HG02938 (cell line): ENCODE results near the gene TFAP2E.

Experiments
- ATAC-seq: cut with Tn5 transposase; IDR thresholded peaks from one replicate; pipeline ENCODE4 v1.9.1; 2021; ENCODE audit warnings: mild to moderate bottlenecking, moderate library complexity; ENCODE audit not compliant: unreplicated experiment

Gene TFAP2E

DNA sequence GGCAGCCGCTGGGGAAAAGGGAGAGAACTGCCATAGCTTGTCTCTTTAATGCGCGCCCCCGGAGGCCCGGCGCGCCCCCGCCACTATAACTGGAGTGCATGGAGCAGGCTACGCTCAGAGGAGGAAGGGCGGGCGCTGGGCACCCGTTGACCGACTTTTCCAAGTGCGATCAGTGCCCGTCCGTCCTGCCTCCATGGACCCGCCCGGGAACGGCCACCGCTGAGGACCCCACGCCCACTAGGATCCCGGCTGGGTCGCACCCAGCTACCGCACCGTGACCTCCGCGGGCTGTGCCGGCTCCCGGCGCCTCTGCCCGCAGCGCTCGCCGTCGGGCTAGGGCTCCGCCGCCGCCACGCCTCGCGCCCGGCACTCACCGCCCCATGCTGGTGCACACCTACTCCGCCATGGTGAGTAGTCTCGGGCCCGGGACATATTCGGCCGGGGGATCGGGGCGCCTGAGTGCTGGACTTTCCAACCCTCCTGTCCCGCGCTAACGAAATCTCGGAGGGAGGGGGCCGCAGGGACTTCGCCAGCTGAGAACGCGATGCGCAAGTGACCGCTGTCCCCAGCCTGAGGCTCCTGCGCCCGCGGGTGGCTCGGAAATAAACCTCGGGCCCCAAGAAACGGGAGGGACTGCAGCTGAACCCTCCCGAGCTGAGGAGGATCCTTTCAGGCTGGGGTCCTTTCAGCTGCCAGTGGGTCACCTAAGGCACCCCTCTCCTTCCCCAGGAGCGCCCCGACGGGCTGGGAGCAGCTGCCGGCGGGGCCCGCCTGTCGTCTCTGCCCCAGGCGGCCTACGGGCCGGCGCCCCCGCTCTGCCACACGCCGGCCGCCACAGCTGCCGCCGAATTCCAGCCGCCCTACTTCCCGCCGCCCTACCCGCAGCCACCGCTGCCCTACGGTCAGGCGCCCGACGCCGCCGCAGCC is at the start of gene TFAP2E:
TSS of gene TFAP2E (plus strand) at position 117 of the 927 bp plus-strand sequence. CDS start at position 381, 264 bp downstream.
- ATAC-seq: no peak

DNA sequence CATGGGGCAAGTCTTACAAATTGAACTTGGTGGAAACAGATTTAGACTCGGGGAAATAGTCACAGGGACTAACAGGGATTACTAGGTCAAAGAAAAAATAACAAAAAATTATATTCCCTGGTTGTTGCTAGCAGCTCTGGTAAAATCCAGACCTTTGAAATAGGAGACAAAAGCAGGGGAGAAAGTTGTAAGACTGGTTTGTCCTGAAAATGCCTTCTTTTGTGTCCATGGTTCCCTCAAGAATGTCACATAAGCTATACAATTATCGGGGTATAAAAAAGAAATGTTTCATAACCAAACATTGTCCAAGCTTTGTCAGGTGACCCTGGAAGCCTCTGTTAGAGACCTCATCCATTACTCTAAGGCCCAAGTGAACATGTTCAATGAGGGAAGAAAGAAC is 49.0 kb upstream of the TFAP2E start:
- no peak for ATAC-seq

DNA sequence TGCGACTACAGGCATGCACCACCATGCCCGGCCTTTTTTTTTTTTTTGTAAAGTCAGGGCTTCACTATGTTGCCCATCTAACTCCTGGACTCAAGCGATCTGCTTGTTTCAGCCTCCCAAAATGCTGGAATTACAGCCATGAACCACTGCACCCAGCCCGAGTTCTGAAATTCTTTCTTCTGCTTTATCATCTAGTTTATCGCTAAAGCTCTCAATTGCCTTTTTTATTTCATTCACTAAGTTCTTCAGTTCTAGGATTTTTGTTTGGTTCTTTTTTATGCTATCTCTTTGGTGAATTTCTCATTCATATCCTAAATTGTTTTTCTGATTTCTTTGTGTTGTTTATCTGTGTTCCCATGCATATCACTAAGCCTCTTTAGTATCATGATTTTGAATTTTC is 42.9 kb upstream of the TFAP2E start:
- ATAC-seq: no peak

DNA sequence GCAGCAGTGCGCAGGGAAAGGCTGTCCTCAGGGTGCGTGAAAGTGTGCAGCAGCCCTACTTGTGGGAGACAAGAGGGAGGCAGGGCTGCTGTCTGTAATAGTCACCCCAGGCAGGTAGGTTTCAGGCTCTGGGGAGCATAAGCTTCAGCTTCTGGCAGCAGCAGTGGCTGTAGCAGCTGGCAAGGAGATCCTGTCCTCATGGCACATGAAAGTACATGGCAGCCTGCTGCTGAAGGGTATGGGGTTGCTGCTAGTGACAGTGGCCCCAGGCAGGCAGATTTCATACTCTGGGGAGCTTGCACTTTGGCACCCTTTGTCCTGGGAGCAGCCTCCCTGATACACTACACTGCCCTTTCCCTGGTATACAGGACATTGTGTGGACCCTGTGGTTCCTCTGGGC is 42.2 kb upstream of the TFAP2E start:
- no peak for ATAC-seq

DNA sequence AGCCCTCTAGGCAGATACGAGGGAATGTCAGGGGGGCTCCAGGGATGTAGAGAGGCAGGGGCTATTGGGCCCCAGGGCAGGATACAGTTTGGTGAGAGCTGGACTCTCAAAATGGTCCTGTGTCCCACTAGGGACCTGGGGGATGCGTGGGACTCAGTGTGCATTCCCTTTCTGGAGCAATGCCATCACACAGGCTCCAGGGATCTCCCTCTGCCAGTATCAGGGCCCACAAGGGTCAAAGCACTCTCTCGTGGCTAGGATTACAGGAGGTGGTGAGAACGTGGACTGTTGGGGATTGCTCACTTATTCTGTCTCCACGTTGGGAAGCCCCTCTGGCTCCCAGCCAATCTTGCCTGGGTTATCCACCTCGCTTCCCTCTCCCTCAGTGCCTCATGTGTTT is 41.7 kb upstream of the TFAP2E start:
- ATAC-seq: no peak

DNA sequence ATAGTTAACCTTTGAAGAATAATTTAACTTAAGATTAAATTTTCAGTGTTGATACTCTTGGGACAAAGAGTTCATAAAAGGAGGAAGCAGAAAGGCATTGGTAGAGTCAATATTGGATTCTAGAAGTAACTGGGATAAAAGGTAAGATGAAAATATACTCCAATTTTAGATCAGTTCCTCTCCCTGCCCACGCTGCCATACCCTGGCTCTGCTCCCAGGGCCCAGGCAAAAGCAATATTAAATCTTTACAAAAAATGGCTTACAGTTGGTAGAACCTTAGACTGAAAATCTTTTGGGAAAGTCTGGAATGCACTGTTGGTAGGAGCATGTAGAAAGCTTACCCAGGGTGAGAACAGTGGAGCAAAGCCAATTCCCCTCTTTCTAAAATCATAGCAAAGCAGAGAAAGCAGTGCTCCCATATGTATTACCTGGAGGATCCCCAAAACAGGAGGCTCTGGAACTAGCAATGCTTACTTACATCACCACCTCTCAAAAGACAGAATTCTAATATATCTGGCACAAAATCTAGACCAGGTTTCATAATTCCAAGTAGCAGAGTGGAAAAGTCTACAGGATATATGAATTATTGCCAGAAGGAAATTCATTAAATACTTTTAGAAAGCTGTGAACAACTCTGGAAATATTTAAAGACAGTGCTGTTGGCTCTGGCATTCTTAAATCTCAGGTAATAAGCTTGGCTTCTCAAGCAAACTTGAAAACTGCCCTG is 40.5 kb upstream of the TFAP2E start:
- no peak for ATAC-seq

DNA sequence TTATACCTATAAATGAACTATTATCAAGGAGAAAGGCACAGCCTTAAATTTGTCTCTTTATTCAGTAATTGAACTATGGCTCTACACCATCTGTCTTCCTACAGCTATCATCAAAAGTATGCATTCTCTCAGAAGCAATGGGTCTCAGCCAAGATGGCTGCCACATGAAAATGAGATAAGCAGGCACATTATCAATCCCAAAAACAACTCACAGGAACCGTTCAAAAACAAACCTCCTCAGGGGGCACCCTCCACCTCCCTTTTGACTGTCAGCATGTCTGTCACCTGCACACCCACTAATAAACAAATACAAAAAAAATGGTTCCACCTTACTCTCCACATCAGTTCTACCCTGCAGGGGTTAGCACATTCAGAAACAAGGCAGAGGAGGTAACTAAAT is 39.5 kb upstream of the TFAP2E start:
- ATAC-seq: no peak

DNA sequence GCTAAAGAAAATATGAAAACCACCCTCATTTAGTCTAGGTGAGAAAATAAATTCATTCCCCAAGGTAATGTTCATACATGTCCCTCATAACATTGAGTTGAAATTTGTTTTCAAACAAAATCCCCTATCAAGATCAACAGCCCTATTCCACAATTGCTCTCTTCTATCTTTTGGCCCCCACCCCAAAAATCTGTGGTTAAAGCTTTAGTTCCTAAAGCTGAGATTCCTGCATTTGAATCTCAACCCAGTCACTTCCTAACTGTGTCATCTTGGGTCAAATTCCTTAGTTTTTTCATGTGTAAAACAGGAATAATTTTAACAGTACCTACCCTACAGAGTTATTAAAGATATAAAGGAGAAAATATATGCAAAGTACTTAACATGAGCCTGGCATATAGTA is 37.9 kb upstream of the TFAP2E start:
- ATAC-seq: no peak

DNA sequence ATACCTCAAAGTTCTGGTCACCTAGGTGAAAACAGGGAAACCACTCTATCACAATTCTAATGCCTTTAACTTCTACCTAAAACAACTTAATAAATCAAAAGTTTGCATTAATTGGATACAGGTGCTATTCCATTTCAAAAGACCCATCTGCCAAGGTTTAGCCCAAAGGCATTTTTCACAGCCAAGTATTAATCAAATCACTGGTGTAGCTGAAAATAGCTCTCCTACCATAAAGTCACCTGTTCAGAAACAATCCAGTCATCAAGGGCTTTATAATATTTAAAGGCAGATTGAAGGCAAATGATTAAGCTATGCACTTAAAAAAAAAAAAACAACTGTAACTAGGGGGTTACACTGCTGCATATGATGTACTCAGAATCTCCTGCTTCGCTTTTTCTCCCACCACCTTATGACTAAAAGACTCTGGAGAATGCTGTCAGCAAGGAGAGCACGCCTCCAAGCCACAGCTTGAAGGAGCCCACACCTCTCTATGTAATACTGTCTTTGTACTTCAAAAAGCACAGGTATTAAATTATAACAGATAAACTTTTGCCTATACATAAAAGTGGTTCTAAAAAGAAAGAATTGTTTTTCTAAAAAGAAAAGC is 36.5 kb upstream of the TFAP2E start:
- ATAC-seq: no peak

DNA sequence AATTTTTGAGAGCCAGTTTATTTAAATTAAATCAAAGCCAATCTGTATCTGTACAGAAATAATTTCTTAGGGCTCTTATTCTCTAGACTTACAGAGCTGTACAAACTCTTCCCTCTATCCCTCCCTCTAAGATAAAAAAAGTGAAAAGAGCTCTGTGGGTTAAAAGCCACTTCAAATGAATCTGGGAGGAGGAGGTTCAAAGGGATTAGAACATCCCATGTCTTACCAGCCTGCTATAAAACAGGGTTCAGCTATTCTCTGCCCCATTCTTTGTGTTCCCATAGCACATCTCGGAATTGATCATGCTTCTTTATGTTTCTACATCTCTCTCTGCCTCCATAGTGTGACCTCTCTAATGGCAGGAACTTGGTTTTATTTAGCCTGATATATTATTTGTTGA is 35.3 kb upstream of the TFAP2E start:
- ATAC-seq: no peak

DNA sequence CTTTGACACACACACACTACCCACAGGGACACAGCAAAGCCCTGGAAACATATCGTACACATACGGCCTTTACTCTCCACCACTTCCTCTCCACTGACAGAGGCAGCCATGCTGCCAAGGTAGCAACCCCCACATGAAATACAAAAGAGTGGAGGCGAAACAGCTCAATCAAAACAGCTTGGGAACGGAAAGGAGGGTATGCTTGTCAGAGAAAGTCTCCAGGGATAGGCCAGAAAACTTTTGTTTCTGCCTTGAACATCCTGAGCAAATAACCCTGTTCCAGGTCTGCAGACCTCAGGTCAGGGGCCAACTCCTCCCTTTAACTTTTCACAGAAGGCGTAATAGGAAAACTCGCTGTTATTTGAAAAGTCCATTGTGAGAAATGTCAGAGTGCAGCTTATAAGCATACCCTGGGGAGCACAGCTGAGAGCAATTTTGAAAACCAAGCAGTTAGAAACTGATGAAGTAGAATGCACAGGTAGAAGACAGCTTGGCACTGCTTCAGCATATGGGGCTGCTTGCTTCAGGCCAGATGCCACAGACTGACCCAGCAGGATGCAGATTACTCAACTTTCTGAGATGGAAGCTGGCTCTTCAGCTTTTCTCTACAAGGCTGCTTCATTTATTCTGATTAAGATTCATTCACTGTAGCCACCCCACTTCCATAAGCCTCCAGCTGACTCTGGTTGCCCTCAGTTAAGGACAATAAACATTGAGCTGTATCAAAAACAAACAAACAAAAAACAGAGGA is 33.9 kb upstream of the TFAP2E start:
- ATAC-seq: no peak

DNA sequence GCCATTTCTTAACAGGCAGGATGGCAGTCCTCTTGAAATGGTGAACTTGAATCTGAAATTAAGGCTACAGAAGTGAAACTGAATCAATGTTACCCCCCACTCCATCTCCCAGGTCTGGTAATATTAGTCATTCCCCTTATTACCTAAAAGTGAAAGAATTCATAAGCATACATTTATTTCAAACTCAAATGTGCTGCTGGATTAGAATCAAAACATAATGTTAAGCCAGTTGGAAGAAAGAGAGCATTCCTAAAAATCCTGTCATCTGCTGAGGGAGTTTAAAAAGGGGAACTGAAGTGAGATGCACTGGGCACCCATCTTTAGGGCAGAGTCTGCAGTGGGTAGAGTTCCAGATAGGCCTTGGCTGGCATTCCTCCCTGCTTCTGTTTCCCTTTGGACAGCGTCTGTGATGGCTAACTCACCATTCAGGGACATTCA is 33.3 kb upstream of the TFAP2E start:
- no peak for ATAC-seq

DNA sequence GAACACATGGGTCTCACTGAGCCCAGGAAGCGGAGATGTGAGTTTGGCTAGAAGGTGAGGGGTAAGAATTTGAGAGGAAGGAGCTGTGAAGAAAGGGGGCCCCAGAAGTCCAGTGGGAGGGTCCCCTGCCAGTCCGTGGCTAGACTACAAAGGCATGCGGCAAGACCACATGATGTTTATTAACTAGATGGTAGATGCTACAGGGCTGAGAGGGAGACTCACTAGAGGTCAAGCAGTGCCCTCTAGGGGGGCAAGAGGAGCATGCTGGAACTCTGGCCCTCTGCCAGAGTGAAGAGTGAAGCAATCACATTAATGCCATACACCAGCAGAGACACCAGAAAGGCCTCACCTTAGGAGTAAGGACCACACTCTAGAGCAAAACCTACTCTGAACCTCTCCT is 28.1 kb upstream of the TFAP2E start:
- no peak for ATAC-seq

DNA sequence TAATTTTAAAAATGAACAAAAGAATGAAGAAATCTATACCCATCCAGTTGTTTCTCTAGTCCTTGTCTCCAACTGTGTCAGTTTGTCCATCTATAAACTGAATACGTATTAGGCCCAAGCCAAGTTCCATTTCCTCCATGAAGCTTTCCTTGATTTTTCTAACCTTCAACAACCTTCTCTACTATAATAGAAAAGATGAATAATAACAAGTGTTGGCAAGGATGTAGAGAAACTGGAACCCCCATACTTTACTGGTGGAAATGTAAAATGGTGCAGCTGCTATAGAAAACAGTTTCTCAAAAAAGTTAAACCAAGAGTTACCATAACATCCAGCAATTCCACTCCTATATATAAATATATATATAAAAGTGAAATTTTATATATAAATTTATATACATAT is 26.5 kb upstream of the TFAP2E start:
- ATAC-seq: no peak

DNA sequence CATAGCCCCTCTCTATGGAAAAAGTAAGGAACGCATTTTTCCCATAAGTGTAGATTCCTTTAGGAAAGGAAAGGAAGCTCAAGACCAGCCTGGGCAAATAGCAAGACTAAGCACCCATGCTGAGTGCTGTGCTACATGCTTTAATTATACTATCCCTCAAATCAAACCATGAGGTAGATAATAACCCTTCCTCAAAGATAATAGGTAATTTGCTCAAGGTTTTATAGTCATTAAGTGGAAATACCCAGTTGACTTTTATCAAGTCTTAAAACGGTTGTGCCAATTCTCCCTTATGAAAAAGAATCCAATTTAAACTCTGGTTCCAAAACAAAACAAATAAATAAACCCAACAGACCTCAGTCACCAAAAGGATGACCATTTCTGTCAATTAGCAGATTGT is 19.3 kb upstream of the TFAP2E start:
- no peak for ATAC-seq

DNA sequence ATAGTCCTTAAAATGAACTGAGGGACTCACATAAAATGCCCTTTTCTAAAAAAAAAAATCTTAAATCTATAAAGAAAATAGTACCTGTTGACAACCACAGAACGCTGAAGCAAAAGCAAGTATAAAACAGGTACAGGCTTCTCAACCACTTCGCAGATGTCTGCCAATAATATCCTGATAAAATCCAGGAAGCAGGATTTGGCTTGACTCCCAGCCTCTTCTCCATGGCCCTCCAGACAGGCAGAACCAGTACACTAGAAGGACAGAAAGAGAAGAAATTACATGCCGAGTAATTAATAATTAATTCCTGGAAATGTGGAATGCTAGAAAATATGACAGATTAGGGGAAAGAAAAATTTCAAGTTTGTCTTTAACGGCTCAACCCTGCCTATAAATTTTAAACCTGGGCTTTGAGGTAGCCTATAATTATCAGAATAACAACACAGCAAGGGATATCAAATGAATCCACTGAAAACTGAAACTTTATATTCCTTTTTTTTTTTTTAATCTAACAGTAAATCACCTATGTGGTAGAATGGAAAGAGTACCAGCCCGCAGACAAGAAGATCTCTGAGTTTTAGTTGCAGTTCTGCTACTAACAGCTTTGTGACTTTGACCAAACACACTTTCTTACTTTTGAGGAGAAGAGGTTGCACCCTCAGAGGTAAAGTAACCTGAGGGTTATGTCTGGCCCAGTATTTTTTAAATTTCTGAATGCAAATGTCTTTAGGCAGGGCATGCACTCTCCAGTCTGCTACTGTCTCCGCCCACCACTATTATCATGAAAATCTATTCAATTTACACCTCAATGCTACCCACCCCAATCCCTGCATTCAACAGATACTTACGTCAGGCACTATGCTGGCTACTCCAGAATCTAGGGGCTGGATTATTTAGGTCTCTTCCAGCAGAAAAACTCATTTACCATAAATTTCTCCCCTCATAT is 18.6 kb upstream of the TFAP2E start:
- no peak for ATAC-seq

DNA sequence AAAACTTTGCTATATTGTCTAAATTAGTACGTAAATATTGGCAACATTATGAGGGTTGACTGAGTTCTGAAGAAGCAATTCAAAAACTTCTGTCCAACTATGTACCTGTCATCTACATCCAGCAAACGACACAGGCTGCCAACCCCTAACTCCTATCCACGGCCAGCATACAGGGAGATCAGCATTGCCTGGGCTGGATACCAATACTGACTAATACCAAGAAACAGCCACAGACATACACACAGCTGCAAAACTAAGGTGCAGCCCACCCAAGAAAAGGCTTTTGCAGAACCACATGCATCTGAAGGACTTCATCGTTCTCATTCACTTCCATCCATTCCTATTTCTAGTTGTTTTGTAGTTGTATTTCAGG is 17.9 kb upstream of the TFAP2E start:
- ATAC-seq: no peak

DNA sequence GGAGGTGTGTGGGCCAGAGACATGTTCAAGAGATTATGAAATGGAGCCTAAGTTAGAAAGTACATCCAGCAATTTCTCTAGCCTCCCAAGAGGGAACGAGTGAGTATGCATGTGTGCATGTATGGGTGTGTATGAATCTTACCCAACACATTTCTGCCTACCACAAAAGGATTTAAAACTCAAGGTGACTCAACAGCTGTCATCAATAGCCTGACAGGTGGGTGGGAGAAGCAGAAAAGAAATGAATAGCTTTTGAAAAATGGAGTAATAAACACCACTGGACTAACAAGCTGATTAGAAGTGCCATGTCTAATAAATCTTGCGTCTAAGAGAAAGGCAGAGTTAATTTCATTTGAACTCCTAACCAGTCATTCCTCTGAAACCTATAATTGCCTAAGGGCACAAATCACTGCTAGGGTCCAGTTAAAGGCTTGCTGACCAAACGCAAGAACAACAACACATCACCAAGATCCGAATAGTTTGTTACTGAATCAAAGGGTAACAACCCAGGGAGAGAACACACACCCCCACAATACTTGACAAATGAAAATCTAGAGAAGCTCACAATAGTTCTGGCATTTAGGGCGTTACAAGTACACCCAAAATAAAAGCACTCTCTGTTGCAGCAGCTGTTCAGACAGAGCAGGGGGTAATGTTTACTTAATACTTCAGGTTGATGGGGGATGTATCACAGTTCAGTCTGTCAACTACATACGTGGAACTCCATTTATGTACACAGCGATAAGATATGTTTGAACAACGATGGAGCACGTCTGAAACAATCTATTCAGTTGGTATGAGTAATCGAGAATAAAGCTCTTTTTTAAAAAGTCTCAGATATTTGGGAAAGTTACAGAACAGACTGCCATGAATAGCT is 17.3 kb upstream of the TFAP2E start:
- ATAC-seq: no peak
